A549 (cell line): ENCODE measurements around the gene NEU4. TPM values are rescaled to one million over a fixed set of nuclear protein-coding genes. Genes with fewer than 3 reads are reported as not detected.
"Not testable (repeated sequence)": the region's sequence is repeated elsewhere in the genome, so short reads cannot be mapped to it uniquely, and the experiment has no call there.

Experiments used
- ATAC-seq, 2 experiments: fragments of 200-7000 bp in 1 of 2; fragments of >200 bp in 1 of 2; cut with Nextera tagmentation in 1 of 2; cut with Tn5 transposase in 1 of 2; 3 replicates each; pipeline versions ENCODE4 v1.8.0 to v1.9.1; 2018 to 2020; ENCODE audit warnings: mild to moderate bottlenecking in 1 of 2, moderate library complexity in 1 of 2
- CTCF ChIA-PET: fragments of 300-600 bp; sonication (Branson Sonifier 250); formaldehyde crosslinking; extraction: SDS; loops from one replicate; lab custom pipeline; 2021; ENCODE audit warnings: antibody characterized with exemption, inconsistent platforms; lab: Yijun Ruan, JAX
- POLR2A ChIA-PET: fragments of 350-600 bp; formaldehyde crosslinking; extraction: SDS; loops from one replicate; lab custom pipeline; 2021; ENCODE audit warnings: antibody characterized with exemption, inconsistent platforms; lab: Yijun Ruan, JAX
- DNase-seq, 2 experiments: peaks; one replicate each; pipeline versions ENCODE4 v3.0.0 to v3.0.0-alpha.2; 2011 to 2016; ENCODE audit warnings: low read depth in 1 of 2, low spot score in 1 of 2
- FAIRE-seq: peaks from 2 replicates; lab custom pipeline; 2011; peaks lifted over from hg19 to GRCh38; lab: Jason Lieb, UNC
- H3K27ac ChIP-seq, 2 experiments: fragments of >200 bp; sonication (Bioruptor Twin); formaldehyde crosslinking; 3 replicates each; pipeline ENCODE4 v1.5.1; 2016 to 2017
- H3K4me1 ChIP-seq: fragments of >200 bp; sonication (Bioruptor Twin); formaldehyde crosslinking; 3 replicates; pipeline ENCODE4 v1.6.1; 2016
- H3K4me2 ChIP-seq: fragments of >200 bp; sonication (Bioruptor Twin); formaldehyde crosslinking; 3 replicates; pipeline ENCODE4 v1.6.1; 2016
- H3K4me3 ChIP-seq: fragments of >200 bp; sonication (Bioruptor Twin); formaldehyde crosslinking; 3 replicates; pipeline ENCODE4 v1.5.1; 2016
- H3K9me3 ChIP-seq: fragments of >200 bp; sonication (Bioruptor Twin); formaldehyde crosslinking; 3 replicates; pipeline ENCODE4 v1.6.1; 2016
- CHD2 ChIP-seq: fragments of 150-350 bp; IDR thresholded peaks from 2 replicates; pipeline ENCODE4 v1.6.1; 2014; ENCODE audit warnings: low read length; ENCODE audit not compliant: partially characterized antibody
- E2F6 ChIP-seq: IDR thresholded peaks from 2 replicates; pipeline ENCODE4 v1.6.1; 2012; ENCODE audit warnings: low read depth, borderline replicate concordance
- EHMT2 ChIP-seq: fragments of 200-600 bp; sonication (generic); IDR thresholded peaks from 2 replicates; pipeline ENCODE4 v1.6.1; 2016; ENCODE audit warnings: antibody characterized with exemption, low read depth, mild to moderate bottlenecking, moderate library complexity
- ELK1 ChIP-seq: fragments of 150-350 bp; IDR thresholded peaks from 2 replicates; pipeline ENCODE4 v1.6.1; 2014; ENCODE audit warnings: low read depth, mild to moderate bottlenecking, low read length
- EP300 ChIP-seq, 2 experiments: fragments of >200 bp; sonication (Bioruptor Twin); formaldehyde crosslinking; IDR thresholded peaks; 2 replicates in 1 of 2; 3 replicates in 1 of 2; pipeline ENCODE4 v1.6.1; 2016 to 2017
- ESRRA ChIP-seq: fragments of 150-350 bp; IDR thresholded peaks from 2 replicates; pipeline ENCODE4 v1.6.1; 2014; ENCODE audit warnings: mild to moderate bottlenecking, low read length, borderline replicate concordance
- FOSB ChIP-seq: fragments of 250-450 bp; sonication (Bioruptor Pico); IDR thresholded peaks from 2 replicates; pipeline ENCODE4 v1.5.0; 2020; ENCODE audit warnings: mild to moderate bottlenecking, moderate library complexity
- FOSL2 ChIP-seq, 2 experiments: fragments of 450-650 bp in 1 of 2; fragments of >200 bp in 1 of 2; sonication (Bioruptor Twin) in 1 of 2; formaldehyde crosslinking; IDR thresholded peaks; 2 replicates each; pipeline versions ENCODE4 v1.5.0 to v1.6.1; 2016 to 2020; ENCODE audit warnings: mild to moderate bottlenecking in 1 of 2, moderate library complexity in 1 of 2
- FOXS1 ChIP-seq: fragments of 250-450 bp; sonication (Bioruptor Pico); IDR thresholded peaks from 2 replicates; pipeline ENCODE4 v1.5.0; 2020; ENCODE audit warnings: mild to moderate bottlenecking, moderate library complexity
- GATA3 ChIP-seq: IDR thresholded peaks from 2 replicates; pipeline ENCODE4 v1.6.1; 2012; ENCODE audit warnings: borderline replicate concordance
- MAFK ChIP-seq: fragments of 450-650 bp; IDR thresholded peaks from 2 replicates; pipeline ENCODE4 v1.6.1; 2014; ENCODE audit not compliant: partially characterized antibody
- NPAS2 ChIP-seq: fragments of 250-450 bp; sonication (Bioruptor Pico); IDR thresholded peaks from 2 replicates; pipeline ENCODE4 v1.8.0; 2022; ENCODE audit warnings: mild to moderate bottlenecking, moderate library complexity, borderline replicate concordance
- RAD21 ChIP-seq, 2 experiments: fragments of >200 bp in 1 of 2; sonication (Bioruptor Twin) in 1 of 2; formaldehyde crosslinking in 1 of 2; IDR thresholded peaks in 1 of 2; conservative IDR thresholded peaks in 1 of 2; 2 replicates in 1 of 2; 3 replicates in 1 of 2; pipeline ENCODE4 v1.6.1; 2012 to 2018; ENCODE audit warnings: inconsistent platforms in 1 of 2
- RCOR1 ChIP-seq: fragments of 150-350 bp; IDR thresholded peaks from 2 replicates; pipeline ENCODE4 v1.6.1; 2014; ENCODE audit warnings: antibody characterized with exemption, low read length, low read depth
- SMC3 ChIP-seq: fragments of >200 bp; sonication (Bioruptor Twin); formaldehyde crosslinking; IDR thresholded peaks from 3 replicates; pipeline ENCODE4 v1.6.1; 2018; ENCODE audit warnings: inconsistent platforms
- SREBF2 ChIP-seq: fragments of 450-650 bp; IDR thresholded peaks from 2 replicates; pipeline ENCODE4 v1.6.1; 2014; ENCODE audit warnings: mild to moderate bottlenecking, moderate library complexity
- TFCP2L1 ChIP-seq: fragments of 250-450 bp; sonication (Bioruptor Pico); IDR thresholded peaks from 2 replicates; pipeline ENCODE4 v1.5.0; 2021; ENCODE audit warnings: mild to moderate bottlenecking
- WGBS: methylation state at CpG from one replicate; pipeline ENCODE4 v1.1.6; 2017; ENCODE audit errors: missing lambda C conversion rate; 5-methylcytosine and 5-hydroxymethylcytosine counted together
- polyA plus RNA-seq, 4 experiments: library from polyadenylated mRNA; depleted of rRNA in 3 of 4; stranded (reverse); fragments of >200 nt; fragmentation: RNase III in 1 of 4; extraction: RNeasy Plus Mini Kit Qiagen cat#74134 plus additional on column Dnase treatment in 1 of 4; gene quantifications; 2 replicates in 3 of 4; 3 replicates in 1 of 4; pipeline ENCODE4 v1.2.3, GENCODE V29; 2011 to 2017
- TF ChIP-seq, protein P1 (sequence below): fragments of 250-450 bp; sonication (Bioruptor Pico); IDR thresholded peaks from 2 replicates; pipeline ENCODE4 v1.5.0; 2020; ENCODE audit warnings: low read depth, mild to moderate bottlenecking, moderate library complexity
- TF ChIP-seq, protein P2 (sequence below): fragments of >200 bp; sonication (Bioruptor Twin); formaldehyde crosslinking; IDR thresholded peaks from 3 replicates; pipeline ENCODE4 v1.6.1; 2016

Gene NEU4
- polyA plus RNA-seq, 2 of the 4 experiments (the other 2 are of a cell fraction), result 0.13 to 0.19 TPM

GRCh38 chr2:241817126-241817820, 8.3 kb downstream of the NEU4 start:
- no peak for ATAC-seq
- FAIRE-seq, result no peak
- no peaks in the 10 kb centered on the region for H3K4me1 ChIP-seq
- H3K9me3 ChIP-seq, result no peaks in the 10 kb centered on the region
- no peak overlapping the region for H3K4me3 ChIP-seq
- ChIA-PET POLR2A (interaction anchor here (0.6 kb wide), 1 partner anchor 131 kb away, joined by 3 read pairs; the partner anchor contains the start of gene DTYMK), CTCF (interaction anchor here (0.8 to 1.5 kb wide), 2 partner anchors 27 to 60 kb away, joined by 4 read pairs; no protein-coding TSS in a partner anchor)
- no peak overlapping the region for H3K27ac ChIP-seq
- no peak overlapping the region for H3K4me2 ChIP-seq
- WGBS, result 58% methylated on average over 16 of the region's 16 CpGs
- no peak for TF ChIP-seq CHD2
- TF ChIP-seq, protein P1, sequence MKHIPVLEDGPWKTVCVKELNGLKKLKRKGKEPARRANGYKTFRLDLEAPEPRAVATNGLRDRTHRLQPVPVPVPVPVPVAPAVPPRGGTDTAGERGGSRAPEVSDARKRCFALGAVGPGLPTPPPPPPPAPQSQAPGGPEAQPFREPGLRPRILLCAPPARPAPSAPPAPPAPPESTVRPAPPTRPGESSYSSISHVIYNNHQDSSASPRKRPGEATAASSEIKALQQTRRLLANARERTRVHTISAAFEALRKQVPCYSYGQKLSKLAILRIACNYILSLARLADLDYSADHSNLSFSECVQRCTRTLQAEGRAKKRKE (CRISPR knock-in tag), result no peak
- no peak for TF ChIP-seq GATA3
- no peak for TF ChIP-seq RAD21 (conservative IDR thresholded peaks at IDR 0.05 in 1 of 2, IDR thresholded peaks at IDR 0.05 in 1 of 2)
- no peak for TF ChIP-seq E2F6
- TF ChIP-seq, protein P2, sequence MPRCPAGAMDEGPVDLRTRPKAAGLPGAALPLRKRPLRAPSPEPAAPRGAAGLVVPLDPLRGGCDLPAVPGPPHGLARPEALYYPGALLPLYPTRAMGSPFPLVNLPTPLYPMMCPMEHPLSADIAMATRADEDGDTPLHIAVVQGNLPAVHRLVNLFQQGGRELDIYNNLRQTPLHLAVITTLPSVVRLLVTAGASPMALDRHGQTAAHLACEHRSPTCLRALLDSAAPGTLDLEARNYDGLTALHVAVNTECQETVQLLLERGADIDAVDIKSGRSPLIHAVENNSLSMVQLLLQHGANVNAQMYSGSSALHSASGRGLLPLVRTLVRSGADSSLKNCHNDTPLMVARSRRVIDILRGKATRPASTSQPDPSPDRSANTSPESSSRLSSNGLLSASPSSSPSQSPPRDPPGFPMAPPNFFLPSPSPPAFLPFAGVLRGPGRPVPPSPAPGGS, result no peak
- TF ChIP-seq EP300 (IDR thresholded peaks at IDR 0.05), result no peak
- no peak for TF ChIP-seq FOXS1 (CRISPR knock-in tag)
- TF ChIP-seq ELK1, result no peak
- TF ChIP-seq RCOR1, result no peak
- no peak for TF ChIP-seq TFCP2L1 (CRISPR knock-in tag)
- TF ChIP-seq NPAS2 (CRISPR knock-in tag), result no peak
- no peak for TF ChIP-seq EHMT2
- no peak for TF ChIP-seq FOSB (CRISPR knock-in tag)
- no peak for TF ChIP-seq ESRRA
- TF ChIP-seq SREBF2, result no peak
- no peak for TF ChIP-seq SMC3
- no peak for TF ChIP-seq MAFK
- no peak for TF ChIP-seq FOSL2 (IDR thresholded peaks at IDR 0.05)
- no peak for TF ChIP-seq FOSL2 (CRISPR knock-in tag; IDR thresholded peaks at IDR 0.05)
- no peak for DNase-seq

- FAIRE-seq, H3K4me2 ChIP-seq, H3K9me3 ChIP-seq, DNase-seq, H3K4me1 ChIP-seq, H3K4me3 ChIP-seq, ATAC-seq, POLR2A ChIA-PET, H3K27ac ChIP-seq: not testable (repeated sequence)
- 80% methylated on average over 9 of the region's 10 CpGs for WGBS
- CTCF ChIA-PET, result interaction anchor here (1.5 kb wide), 1 partner anchor 59 kb away, joined by 4 read pairs; no protein-coding TSS in a partner anchor
Observed at GRCh38 chr2:241817821-241818215, 8.8 kb downstream of the NEU4 start.
